Measurements from ENCODE around the gene C1QA. TPM values are rescaled to one million over a fixed set of nuclear protein-coding genes. Genes with fewer than 3 reads are reported as not detected.

C1QA gene
- total and polyA plus RNA-seq, 10 of the 15 experiments (the other 5 are each of a cell fraction or from before 2014, with no cell fraction given), result 0.59 TPM; not detected in 9

DNA sequence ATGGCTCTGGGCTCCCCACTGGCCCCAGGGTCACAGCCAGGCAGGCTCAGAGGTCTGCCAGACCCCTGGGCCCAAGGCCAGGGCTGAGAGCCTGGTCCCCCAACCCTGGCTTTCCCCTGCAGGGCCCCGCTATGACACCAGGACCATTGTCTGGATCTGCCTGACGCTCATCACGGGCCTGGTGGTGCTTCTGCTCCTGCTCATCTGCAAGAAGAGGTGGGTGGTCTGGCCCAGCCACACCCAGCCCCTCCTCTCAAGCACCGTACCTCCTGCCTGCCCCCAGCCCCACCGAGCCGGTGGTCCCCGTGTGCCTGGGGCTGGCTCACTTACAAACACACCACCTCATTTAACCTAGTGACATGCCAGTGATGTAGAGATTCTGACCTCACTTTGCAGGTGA lies 41.3 kb upstream of the C1QA start:
- H3K27me3 ChIP-seq (replicated peaks in 1 of 2; ENCODE audit: control insufficient read depth in 2 of 2, insufficient read depth in 2 of 2, low read length in 1 of 2), result no peaks in the 10 kb centered on the region; a peak in 2 of 4 replicates
- H3K36me3 ChIP-seq (ENCODE audit: control insufficient read depth in 2 of 2, insufficient read depth in 2 of 2, low read length in 1 of 2), result no peaks in the 10 kb centered on the region
- H3K4me1 ChIP-seq (ENCODE audit: control insufficient read depth, insufficient read depth, low read length), result no peaks in the 10 kb centered on the region
- in situ Hi-C loops (cut with MboI) (no loop called here), intact Hi-C loops (cut with micrococcal nuclease; ENCODE audit: unreplicated experiment) (no loop called here)
- no peak for TF ChIP-seq TCF3 (IDR thresholded peaks at IDR 0.05; ENCODE audit: borderline replicate concordance, insufficient read depth, low read depth, low read length)
- no peak overlapping the region for H3K27ac ChIP-seq (ENCODE audit: control insufficient read depth, insufficient read depth)
- no TSS peak for BruUV-seq (replicated peaks)
- 7% methylated on average over 7 of the region's 7 CpGs for WGBS (ENCODE audit: insufficient coverage, insufficient replicate concordance, low lambda C conversion rate, missing lambda C conversion rate)
- H2AFZ ChIP-seq (ENCODE audit: control insufficient read depth, low read depth, low read length), result no peak overlapping the region
- no peaks in the 10 kb centered on the region for H3K79me2 ChIP-seq (ENCODE audit: control insufficient read depth, insufficient read depth, low read length)
- H4K20me1 ChIP-seq (ENCODE audit: control insufficient read depth, insufficient read depth), result no peaks in the 10 kb centered on the region; the same call in 1 of the 2 replicates
- DNase-seq (ENCODE audit: low read depth, low spot score) (no peak), ATAC-seq (no peak), FAIRE-seq (no peak)
- H3K4me2 ChIP-seq (ENCODE audit: control insufficient read depth, insufficient read depth), result no peak overlapping the region
- no peak overlapping the region for H3K4me3 ChIP-seq
- no peaks in the 10 kb centered on the region for H3K9me3 ChIP-seq (replicated peaks; ENCODE audit: control insufficient read depth, insufficient read depth, low read length)
- ChIA-PET SMC1A (ENCODE audit: uncharacterized antibody, unreplicated experiment) (no interaction called here), RAD21 (ENCODE audit: unreplicated experiment) (no interaction called here), POLR2A (no interaction called here), CTCF (no interaction called here)
- H3K9ac ChIP-seq (ENCODE audit: control insufficient read depth, insufficient read depth, low read length), result no peak overlapping the region

GRCh38 chr1:22597301-22597965 lies 39.0 kb upstream of the C1QA start:
- WGBS (ENCODE audit: insufficient coverage, insufficient replicate concordance, low lambda C conversion rate, missing lambda C conversion rate), result 29% methylated on average over 30 of the region's 30 CpGs
- Histone ChIP-seq H2AFZ (ENCODE audit: control insufficient read depth, low read depth, low read length) (no peak overlapping the region), H3K9ac (ENCODE audit: control insufficient read depth, insufficient read depth, low read length) (no peak overlapping the region), H3K36me3 (ENCODE audit: control insufficient read depth in 2 of 2, insufficient read depth in 2 of 2, low read length in 1 of 2) (no peaks in the 10 kb centered on the region), H3K4me3 (no peak overlapping the region), H3K9me3 (replicated peaks; ENCODE audit: control insufficient read depth, insufficient read depth, low read length) (no peaks in the 10 kb centered on the region), H3K27ac (ENCODE audit: control insufficient read depth, insufficient read depth) (no peak overlapping the region), H3K4me1 (ENCODE audit: control insufficient read depth, insufficient read depth, low read length) (no peaks in the 10 kb centered on the region), H4K20me1 (ENCODE audit: control insufficient read depth, insufficient read depth) (no peaks in the 10 kb centered on the region; the same call in 1 of the 2 replicates), H3K79me2 (ENCODE audit: control insufficient read depth, insufficient read depth, low read length) (no peaks in the 10 kb centered on the region), H3K4me2 (ENCODE audit: control insufficient read depth, insufficient read depth) (no peak overlapping the region), H3K27me3 (replicated peaks in 1 of 2; ENCODE audit: control insufficient read depth in 2 of 2, insufficient read depth in 2 of 2, low read length in 1 of 2) (no peaks in the 10 kb centered on the region; a peak in 2 of 4 replicates)
- RAD21 ChIA-PET (ENCODE audit: unreplicated experiment), result no interaction called here
- POLR2A ChIA-PET, result no interaction called here
- CTCF ChIA-PET, result no interaction called here
- ATAC-seq (no peak), DNase-seq (ENCODE audit: low read depth, low spot score) (no peak), FAIRE-seq (no peak)
- in situ Hi-C loops (cut with MboI), result no loop called here
- intact Hi-C loops (cut with micrococcal nuclease; ENCODE audit: unreplicated experiment), result no loop called here
- TF ChIP-seq TAF1 (IDR thresholded peaks at IDR 0.05; ENCODE audit: borderline replicate concordance, low read depth, low read length) (no peak), PAX5 (IDR thresholded peaks at IDR 0.05; ENCODE audit: borderline replicate concordance, low read depth, low read length) (no peak), ASH2L (IDR thresholded peaks at IDR 0.05; ENCODE audit: borderline replicate concordance, low read depth) (no peak), EGR1 (IDR thresholded peaks at IDR 0.05; ENCODE audit: borderline replicate concordance in 1 of 2, low read depth in 2 of 2, low read length in 2 of 2) (no peak), ZBTB4 (CRISPR knock-in tag; IDR thresholded peaks at IDR 0.05) (no peak), SUPT20H (IDR thresholded peaks at IDR 0.05; ENCODE audit: borderline replicate concordance, control insufficient read depth, low read depth, low read length) (no peak), FOS (IDR thresholded peaks at IDR 0.05; ENCODE audit: borderline replicate concordance, extremely low read depth, insufficient read length) (no peak), SRF (IDR thresholded peaks at IDR 0.05; ENCODE audit: low read depth in 2 of 2, low read length in 2 of 2) (no peak)
- TF ChIP-seq, protein P1, sequence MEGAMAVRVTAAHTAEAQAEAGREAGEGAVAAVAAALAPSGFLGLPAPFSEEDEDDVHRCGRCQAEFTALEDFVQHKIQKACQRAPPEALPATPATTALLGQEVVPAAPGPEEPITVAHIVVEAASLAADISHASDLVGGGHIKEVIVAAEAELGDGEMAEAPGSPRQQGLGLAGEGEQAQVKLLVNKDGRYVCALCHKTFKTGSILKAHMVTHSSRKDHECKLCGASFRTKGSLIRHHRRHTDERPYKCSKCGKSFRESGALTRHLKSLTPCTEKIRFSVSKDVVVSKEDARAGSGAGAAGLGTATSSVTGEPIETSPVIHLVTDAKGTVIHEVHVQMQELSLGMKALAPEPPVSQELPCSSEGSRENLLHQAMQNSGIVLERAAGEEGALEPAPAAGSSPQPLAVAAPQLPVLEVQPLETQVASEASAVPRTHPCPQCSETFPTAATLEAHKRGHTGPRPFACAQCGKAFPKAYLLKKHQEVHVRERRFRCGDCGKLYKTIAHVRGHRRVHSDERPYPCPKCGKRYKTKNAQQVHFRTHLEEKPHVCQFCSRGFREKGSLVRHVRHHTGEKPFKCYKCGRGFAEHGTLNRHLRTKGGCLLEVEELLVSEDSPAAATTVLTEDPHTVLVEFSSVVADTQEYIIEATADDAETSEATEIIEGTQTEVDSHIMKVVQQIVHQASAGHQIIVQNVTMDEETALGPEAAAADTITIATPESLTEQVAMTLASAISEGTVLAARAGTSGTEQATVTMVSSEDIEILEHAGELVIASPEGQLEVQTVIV (IDR thresholded peaks at IDR 0.05; ENCODE audit: borderline replicate concordance, partially characterized antibody), result no peak
- BruUV-seq (replicated peaks), result no TSS peak
- SMC1A ChIA-PET (ENCODE audit: uncharacterized antibody, unreplicated experiment), result no interaction called here
